Right renal pelvis (tissue), 4 donors: ENCODE results near the gene MAP2K5. TPM values are rescaled to one million over a fixed set of nuclear protein-coding genes. Genes with fewer than 3 reads are reported as not detected.
A peak's percentile ranks its signal among the peaks of the same experiment; 100 is the strongest.
"Not testable (repeated sequence)": the region's sequence is repeated elsewhere in the genome, so short reads cannot be mapped to it uniquely, and the experiment has no call there.

Experiments used
- DNase-seq, 4 donors: peaks; one replicate each; pipeline ENCODE4 v3.0.0-alpha.2; 2013; ENCODE audit warnings: low read depth in 4 of 4, low spot score in 3 of 4, missing footprints in 1 of 4
- polyA plus RNA-seq, 4 donors: library from polyadenylated mRNA; unstranded; fragments of 120-200 nt; gene quantifications; one replicate each; pipeline ENCODE4 v1.2.1, GENCODE V29; 2013; ENCODE audit not compliant: insufficient read length in 4 of 4

The MAP2K5 gene
- polyA plus RNA-seq, 4 donors: 19.0 to 23.9 (median 22.1) TPM

DNA sequence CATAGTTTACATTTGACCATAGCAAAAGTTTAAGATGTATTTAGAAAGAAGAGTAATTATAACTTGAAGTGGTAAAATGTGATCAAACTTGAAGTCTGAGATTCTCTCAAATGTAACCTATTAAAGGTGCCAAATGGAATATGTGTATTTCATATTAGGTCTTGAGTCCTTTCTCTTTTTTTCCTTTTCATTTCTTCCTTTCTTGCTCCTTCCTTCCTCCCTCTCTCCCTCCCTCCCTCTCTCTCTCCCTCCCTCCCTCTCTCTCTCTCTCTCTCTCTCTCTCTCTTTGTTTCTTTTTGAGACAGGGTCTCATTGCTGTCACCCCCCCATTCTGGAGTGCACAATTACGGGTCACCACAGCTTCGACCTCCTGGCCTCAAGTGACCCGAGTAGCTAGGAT is 47.7 kb downstream of the MAP2K5 start:
- DNase-seq: no peak

DNA sequence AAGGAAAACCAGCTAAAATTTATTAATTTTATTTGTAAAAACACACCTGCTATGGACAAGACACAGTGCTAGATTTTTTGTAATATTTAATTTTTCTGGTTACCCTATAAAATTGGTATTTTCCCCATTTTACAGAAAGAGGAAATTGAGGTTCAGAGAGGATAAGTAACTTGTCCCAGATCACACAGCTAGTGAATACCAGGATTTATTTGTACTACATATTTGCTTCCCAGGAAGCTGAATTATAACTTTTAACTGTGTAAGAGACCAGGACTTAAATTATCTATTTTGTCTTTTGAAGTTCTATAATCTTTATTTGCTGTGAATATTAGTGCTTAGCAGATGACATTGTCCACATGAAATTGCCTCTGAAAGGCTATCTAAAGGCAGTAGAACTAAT is 49.7 kb downstream of the MAP2K5 start:
- no peak for DNase-seq

- no peak for DNase-seq
Measured at GRCh38 chr15:67593562-67593961, 51.1 kb downstream of the MAP2K5 start.

GRCh38 chr15:67594770-67595169 is 52.3 kb downstream of the MAP2K5 start:
- no peak for DNase-seq

- no peak for DNase-seq
Measured at GRCh38 chr15:67595572-67595971, 53.1 kb downstream of the MAP2K5 start.

DNA sequence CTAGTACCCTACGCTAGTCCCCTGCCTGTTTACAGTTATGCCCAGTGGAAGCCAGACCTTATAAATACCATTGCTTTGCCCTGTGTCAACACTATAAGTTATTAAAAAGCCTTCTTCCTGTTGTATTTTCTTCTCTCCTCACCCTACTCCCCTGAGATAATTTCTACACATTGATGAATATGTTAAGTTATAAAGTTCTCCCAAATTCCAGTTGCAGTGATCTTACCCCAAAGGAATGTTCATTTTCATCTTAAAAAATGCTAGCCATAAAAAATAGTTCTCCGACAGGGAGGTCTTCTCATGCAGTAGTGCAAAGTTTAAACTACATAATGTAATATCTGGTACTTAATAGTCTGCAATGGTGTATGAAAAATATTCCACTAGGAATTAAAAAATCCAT is 58.6 kb downstream of the MAP2K5 start:
- no peak for DNase-seq

DNA sequence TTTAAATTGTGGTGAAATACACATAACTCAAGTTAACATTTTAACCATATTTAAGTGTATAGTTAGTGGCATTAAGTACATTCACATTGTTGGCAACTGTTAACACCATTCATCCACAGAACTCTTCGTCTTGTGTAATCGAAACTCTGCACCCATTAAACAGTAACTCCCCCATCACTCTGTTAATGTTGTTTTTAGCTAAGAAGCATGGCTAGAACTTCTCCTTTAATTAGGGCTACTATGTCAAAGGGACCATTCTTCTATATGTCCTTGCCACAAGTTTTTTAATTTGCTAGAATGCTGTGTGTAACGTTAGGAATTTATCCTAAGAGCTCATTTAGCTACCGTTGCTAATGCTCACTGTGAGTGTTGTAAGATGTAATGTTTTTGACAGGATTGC is 60.6 kb downstream of the MAP2K5 start:
- DNase-seq: no peak

- DNase-seq: no peak
Measured at GRCh38 chr15:67605871-67606270, 63.4 kb downstream of the MAP2K5 start.

DNA sequence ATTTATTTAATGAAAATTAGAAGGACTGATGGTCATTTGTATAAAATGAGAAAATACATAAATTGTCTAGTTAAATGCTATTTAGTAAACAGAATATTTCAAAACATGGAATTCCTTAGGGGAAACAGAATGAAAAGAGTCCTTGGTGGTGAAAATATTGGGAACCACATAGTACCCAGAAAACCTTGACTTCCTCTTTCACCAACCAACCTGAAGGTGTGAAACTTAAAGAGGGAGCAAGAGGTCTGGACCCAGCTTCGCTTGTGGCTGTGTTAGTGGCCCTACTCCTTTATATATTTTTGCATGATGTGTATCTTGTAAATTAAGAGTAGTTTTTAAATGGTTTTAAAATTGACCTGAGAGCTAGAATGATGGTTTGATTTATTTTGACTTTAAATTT is 64.2 kb downstream of the MAP2K5 start:
- DNase-seq: no peak

DNA sequence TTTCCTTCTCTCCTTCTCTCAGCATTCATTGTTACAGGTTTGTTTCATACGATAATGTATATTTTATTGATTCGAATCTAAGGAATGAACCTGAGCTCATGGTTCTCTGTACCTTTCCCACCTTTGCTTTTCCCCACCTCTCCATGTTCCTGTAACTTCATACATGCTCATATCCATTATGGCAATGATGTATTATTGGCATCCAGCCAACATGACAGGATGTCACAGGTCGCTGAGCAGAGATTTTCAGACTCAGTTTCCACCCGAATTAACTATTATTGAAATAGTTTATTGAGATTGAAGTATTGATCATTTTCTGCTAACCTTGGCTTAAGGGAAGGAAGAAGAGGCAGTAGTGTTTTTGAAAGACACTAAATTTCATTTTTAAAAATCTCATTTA is 64.8 kb downstream of the MAP2K5 start:
- DNase-seq: no peak

DNA sequence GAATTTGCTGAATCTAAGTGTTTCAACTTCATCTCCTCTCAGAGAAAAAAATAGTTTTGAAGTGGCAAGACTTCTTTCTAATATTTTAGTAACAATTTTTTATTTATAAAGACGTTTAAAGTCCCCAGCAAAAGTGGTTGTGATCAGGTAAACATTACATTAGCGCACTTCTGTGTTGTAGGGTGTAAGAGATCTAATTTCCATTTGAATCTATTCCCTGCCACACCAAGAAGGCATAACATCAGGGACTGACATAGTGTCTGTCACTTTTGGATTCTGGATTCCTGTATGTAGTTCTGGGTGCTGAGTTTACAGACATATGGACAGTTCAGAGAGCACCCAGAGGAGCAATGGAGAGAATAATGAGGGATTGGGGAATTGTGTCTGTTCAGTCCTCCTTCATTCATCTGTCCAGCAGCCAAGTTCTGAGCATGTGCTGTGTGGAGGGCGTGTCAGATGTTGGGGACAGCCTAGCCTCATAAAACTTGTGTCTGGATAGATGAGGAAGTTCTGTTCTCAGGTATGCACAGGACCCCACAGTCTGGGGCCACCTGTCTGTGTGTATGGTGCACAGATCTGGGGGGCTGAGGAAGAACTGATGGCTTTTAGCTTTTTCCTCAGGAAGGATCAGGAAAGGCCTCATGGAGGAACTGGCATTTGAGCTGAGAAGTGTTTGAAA is 65.6 kb downstream of the MAP2K5 start:
- no peak for DNase-seq

DNA sequence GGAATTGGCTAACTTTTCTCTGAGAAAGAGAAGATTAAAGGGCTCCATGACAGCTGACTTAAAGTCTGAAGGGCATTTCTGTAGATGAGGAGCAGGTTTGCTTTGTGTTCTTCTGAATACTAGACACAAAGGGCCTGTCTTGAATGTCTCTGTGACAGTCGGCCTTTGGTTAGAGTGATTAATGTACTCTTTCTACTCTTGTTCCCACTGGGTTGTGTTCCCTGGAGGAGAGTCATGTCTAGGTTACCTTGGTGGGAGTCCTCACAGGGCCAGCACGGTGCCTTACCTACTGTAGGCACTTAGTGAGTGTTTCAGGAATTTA is 66.1 kb downstream of the MAP2K5 start:
- DNase-seq: no peak

GRCh38 chr15:67611370-67612369 is 69.2 kb downstream of the MAP2K5 start:
- peak in 2 of 4 donors; percentile 19 to 28 for DNase-seq

- no peak for DNase-seq
Measured at GRCh38 chr15:67613211-67613610, 70.7 kb downstream of the MAP2K5 start.

GRCh38 chr15:67613708-67614107 is 71.2 kb downstream of the MAP2K5 start:
- no peak for DNase-seq

GRCh38 chr15:67615131-67615534 is 72.6 kb downstream of the MAP2K5 start:
- not testable (repeated sequence) for DNase-seq

DNA sequence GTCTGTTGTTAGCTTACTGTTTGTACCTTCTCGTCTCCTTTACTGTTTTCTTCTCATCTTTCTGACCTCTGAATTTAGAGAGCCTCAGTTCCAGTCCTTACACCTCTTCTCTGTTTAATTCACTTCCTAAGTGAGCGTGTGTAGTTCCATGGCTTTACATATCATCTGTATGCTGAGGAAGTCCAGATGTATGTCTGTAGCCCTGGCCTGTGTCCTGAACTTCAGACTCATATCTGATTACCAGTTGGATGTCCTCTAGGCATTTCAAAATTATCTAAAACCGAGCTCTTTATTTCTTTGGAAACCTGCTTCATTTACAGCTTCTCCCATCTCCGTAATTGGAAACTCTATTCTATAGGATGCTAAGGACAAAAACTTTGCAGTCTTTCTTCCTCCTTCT is 75.8 kb downstream of the MAP2K5 start:
- no peak for DNase-seq

GRCh38 chr15:67622110-67622509 is 79.6 kb downstream of the MAP2K5 start:
- no peak for DNase-seq

GRCh38 chr15:67632261-67632660 is 89.8 kb downstream of the MAP2K5 start:
- DNase-seq: no peak

GRCh38 chr15:67635950-67636349 is 93.4 kb downstream of the MAP2K5 start:
- DNase-seq: not testable (repeated sequence)

GRCh38 chr15:67639591-67639990 is 97.1 kb downstream of the MAP2K5 start:
- no peak for DNase-seq

- DNase-seq: no peak
Measured at GRCh38 chr15:67641453-67641852, 99.0 kb downstream of the MAP2K5 start.
